ENCODE results near the gene LARGE1. TPM values are rescaled to one million over a fixed set of nuclear protein-coding genes. Genes with fewer than 3 reads are reported as not detected.

Gene LARGE1
- total RNA-seq, 2 donors from 2014 or later: 80.5 to 101 TPM

DNA sequence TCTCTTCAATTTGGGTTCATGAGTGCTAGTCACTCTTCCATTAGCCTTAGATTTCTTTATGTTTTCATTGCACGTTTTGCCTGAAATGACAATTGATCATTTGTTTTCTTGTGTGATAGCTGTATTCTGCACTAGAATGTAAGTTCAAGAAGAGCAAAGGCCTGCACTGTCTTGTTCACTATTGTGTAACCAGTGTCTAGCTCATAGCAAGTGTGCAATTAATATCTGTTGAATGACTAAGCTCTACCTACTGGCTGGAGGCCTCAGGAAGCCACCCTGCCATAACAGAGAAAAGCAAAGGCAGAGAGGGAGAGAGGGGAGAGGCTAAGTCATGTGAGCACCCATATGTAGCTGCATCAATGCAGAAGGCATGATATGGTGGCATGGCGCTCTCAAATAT lies 569.3 kb downstream of the LARGE1 start:
- DNase-seq (ENCODE audit: low spot score): no peak
- H3K36me3 ChIP-seq: no peaks in the 10 kb centered on the region
- H3K27ac ChIP-seq: no peak overlapping the region
- TF ChIP-seq, protein P1, sequence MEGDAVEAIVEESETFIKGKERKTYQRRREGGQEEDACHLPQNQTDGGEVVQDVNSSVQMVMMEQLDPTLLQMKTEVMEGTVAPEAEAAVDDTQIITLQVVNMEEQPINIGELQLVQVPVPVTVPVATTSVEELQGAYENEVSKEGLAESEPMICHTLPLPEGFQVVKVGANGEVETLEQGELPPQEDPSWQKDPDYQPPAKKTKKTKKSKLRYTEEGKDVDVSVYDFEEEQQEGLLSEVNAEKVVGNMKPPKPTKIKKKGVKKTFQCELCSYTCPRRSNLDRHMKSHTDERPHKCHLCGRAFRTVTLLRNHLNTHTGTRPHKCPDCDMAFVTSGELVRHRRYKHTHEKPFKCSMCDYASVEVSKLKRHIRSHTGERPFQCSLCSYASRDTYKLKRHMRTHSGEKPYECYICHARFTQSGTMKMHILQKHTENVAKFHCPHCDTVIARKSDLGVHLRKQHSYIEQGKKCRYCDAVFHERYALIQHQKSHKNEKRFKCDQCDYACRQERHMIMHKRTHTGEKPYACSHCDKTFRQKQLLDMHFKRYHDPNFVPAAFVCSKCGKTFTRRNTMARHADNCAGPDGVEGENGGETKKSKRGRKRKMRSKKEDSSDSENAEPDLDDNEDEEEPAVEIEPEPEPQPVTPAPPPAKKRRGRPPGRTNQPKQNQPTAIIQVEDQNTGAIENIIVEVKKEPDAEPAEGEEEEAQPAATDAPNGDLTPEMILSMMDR (IDR thresholded peaks at IDR 0.05): no peak
- H3K4me3 ChIP-seq: no peak overlapping the region
- no peaks in the 10 kb centered on the region for H3K9me3 ChIP-seq
- peaks cover 0 to 17% of the 10 kb centered on the region in 2 donors for H3K4me1 ChIP-seq
- no peaks in the 10 kb centered on the region for H3K27me3 ChIP-seq

DNA sequence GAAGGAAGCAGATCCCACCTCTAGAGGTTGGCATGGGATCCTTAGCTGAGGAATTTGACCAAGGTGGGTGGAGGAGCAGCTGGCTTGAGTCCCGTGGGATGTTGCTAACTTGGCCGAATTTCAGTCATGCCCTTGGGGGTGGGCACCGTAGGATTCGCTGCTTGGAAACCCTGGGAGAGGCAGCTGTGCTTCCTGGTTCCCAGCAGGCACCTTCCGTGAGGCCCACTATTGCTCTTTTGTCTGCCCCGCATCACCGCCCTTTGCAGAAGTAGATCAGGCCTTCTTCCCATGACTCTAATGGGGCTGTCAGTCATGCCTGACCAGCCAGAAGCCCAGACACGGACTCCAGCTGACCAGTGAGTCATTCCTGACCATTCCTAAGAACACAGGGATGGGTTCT lies 569.8 kb downstream of the LARGE1 start:
- Histone ChIP-seq H3K4me3 (no peak overlapping the region), H3K27ac (no peak overlapping the region), H3K27me3 (no peaks in the 10 kb centered on the region), H3K36me3 (no peaks in the 10 kb centered on the region), H3K4me1 (peaks cover 0 to 12% of the 10 kb centered on the region in 2 donors), H3K9me3 (no peaks in the 10 kb centered on the region)
- TF ChIP-seq, protein P1 (IDR thresholded peaks at IDR 0.05): no peak
- no peak for DNase-seq (ENCODE audit: low spot score)

DNA sequence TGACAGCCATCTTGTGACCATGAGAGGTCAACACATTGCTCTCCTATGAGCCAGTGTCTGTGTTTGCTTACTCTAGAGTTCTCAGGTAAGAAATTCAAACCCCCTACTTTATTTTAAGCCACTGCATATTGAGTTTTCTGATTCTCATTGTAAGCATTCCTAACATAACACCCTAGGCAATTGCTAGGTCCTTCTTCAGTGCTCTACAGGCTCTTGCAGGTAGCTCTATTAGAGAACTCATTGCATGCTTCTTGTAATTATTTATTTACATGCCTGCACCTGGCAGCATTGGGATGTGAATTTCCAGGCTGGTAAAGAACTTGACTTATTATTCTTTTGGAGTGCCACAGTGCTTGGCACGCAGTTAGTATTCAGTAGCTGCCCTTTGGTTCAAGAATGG lies 573.3 kb downstream of the LARGE1 start:
- Histone ChIP-seq H3K9me3 (no peaks in the 10 kb centered on the region), H3K27me3 (no peaks in the 10 kb centered on the region), H3K27ac (no peak overlapping the region), H3K4me3 (no peak overlapping the region), H3K4me1 (no peaks in the 10 kb centered on the region), H3K36me3 (peaks cover 4% of the 10 kb centered on the region)
- DNase-seq (ENCODE audit: low spot score): no peak
- TF ChIP-seq, protein P1 (IDR thresholded peaks at IDR 0.05): no peak

DNA sequence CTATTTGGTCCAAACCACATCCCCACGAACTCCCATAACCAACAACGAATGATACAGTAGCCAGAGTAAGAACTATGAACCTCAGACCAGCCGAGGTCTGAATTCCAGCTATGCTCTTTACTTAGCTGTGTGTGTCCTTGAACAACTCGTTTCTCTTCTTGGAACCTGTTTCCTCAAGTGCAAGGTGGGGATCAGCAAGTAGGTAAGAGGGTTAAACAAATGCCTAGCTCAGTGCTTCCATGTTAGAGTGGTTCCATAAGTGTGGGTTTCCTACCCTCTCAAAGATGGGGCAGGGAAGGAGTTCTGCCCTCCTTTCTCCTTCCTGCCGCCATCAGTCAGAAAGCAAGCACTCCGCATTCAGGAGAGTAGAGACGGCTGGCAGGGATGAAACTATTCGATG lies 578.7 kb downstream of the LARGE1 start:
- Histone ChIP-seq H3K4me3 (no peak overlapping the region), H3K36me3 (peaks cover 24% of the 10 kb centered on the region), H3K27me3 (no peaks in the 10 kb centered on the region), H3K9me3 (no peaks in the 10 kb centered on the region), H3K27ac (no peak overlapping the region), H3K4me1 (no peaks in the 10 kb centered on the region)
- no peak for DNase-seq (ENCODE audit: low spot score)
- TF ChIP-seq, protein P1 (IDR thresholded peaks at IDR 0.05): no peak

DNA sequence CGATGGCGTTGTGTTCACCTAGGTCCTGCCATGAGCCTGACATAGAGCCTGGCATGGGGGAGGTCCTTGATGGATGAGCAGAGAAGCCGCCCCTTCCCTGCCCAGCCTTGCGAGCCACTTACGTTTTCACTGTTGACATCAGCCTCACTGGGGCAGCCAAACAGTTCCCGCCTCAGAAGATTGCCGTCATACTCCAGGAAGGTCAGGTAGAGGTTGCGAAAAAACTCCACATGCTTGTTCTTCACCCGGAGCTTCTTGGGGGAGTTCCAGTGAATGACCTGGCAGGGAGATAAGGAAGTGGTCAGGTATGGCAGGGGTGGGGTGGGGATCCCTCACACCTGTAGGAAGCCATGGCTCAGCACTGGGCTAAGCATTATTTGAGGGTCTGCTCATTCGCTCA lies 582.8 kb downstream of the LARGE1 start:
- peaks cover 34% of the 10 kb centered on the region for H3K36me3 ChIP-seq
- no peak for DNase-seq (ENCODE audit: low spot score)
- H3K27me3 ChIP-seq: no peaks in the 10 kb centered on the region
- TF ChIP-seq, protein P1 (IDR thresholded peaks at IDR 0.05): no peak
- no peaks in the 10 kb centered on the region for H3K9me3 ChIP-seq
- H3K4me1 ChIP-seq: no peaks in the 10 kb centered on the region
- no peak overlapping the region for H3K4me3 ChIP-seq
- no peak overlapping the region for H3K27ac ChIP-seq

DNA sequence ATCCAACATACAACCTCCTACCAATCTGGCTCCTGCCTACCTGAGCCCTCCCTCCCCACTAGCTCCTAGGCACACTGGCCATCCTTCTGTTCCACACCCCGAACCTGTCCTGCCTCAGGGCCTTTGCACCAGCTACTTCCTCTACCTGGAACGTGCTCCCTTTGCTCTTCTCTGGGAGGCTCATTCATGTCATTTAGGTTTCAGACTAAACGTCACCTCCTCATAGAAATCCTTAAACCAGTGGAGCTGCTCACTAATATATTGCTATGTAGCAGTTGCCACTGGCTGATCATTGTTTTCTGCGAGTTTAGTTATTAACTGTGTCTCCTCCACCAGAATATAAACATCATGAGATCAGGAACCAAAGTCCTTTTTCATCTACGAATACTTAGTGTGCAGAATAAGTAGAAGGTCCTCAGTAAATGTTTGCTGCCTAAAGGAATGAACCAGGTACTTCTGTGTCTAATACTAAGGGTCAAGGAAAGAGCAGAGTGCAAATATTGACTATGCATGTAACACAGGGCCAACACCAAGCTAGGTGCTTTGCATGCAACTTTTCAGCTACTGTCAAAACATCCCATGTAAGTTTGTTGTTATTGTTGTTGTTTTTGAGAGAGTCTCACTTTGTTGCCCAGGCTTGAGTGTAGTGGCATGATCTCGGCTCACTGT lies 584.5 kb downstream of the LARGE1 start:
- Histone ChIP-seq H3K4me1 (no peaks in the 10 kb centered on the region), H3K27ac (no peak overlapping the region), H3K36me3 (peaks cover 32% of the 10 kb centered on the region), H3K27me3 (no peaks in the 10 kb centered on the region), H3K4me3 (no peak overlapping the region), H3K9me3 (no peaks in the 10 kb centered on the region)
- no peak for DNase-seq (ENCODE audit: low spot score)
- TF ChIP-seq, protein P1 (IDR thresholded peaks at IDR 0.05): no peak

Data from right atrium auricular region (tissue), 2 donors.